ENCODE measurements around the gene OBSL1.

DNA sequence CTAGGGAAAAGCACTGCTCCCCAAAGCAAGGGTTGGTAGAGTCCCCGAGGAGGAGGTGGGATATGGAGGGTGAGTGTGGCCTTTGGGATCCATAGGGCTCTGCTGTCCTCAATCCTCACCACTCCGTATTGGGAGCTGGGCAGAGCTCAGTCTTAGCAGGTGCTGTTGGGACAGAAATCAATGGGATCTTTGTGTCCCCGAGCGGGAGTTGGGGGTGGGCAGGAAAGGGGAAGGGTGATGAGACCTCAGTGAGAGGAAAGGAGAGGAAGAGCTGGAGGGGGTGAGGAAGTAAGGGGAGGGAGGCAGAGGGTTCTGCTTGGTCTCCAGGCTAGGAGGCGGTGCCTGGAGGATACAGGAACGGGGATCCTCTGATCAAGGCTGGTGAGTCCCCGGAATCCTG, 54.5 kb downstream of the OBSL1 start:
- TF ChIP-seq CTCF (IDR thresholded peaks at IDR 0.05), result no peak
- TF ChIP-seq, protein P1, sequence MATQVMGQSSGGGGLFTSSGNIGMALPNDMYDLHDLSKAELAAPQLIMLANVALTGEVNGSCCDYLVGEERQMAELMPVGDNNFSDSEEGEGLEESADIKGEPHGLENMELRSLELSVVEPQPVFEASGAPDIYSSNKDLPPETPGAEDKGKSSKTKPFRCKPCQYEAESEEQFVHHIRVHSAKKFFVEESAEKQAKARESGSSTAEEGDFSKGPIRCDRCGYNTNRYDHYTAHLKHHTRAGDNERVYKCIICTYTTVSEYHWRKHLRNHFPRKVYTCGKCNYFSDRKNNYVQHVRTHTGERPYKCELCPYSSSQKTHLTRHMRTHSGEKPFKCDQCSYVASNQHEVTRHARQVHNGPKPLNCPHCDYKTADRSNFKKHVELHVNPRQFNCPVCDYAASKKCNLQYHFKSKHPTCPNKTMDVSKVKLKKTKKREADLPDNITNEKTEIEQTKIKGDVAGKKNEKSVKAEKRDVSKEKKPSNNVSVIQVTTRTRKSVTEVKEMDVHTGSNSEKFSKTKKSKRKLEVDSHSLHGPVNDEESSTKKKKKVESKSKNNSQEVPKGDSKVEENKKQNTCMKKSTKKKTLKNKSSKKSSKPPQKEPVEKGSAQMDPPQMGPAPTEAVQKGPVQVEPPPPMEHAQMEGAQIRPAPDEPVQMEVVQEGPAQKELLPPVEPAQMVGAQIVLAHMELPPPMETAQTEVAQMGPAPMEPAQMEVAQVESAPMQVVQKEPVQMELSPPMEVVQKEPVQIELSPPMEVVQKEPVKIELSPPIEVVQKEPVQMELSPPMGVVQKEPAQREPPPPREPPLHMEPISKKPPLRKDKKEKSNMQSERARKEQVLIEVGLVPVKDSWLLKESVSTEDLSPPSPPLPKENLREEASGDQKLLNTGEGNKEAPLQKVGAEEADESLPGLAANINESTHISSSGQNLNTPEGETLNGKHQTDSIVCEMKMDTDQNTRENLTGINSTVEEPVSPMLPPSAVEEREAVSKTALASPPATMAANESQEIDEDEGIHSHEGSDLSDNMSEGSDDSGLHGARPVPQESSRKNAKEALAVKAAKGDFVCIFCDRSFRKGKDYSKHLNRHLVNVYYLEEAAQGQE (IDR thresholded peaks at IDR 0.05; ENCODE audit: insufficient read depth in 1 of 2, low read depth in 2 of 2, low read length in 1 of 2), result no peak
- no peak for TF ChIP-seq SIN3A (IDR thresholded peaks at IDR 0.05; ENCODE audit: borderline replicate concordance, insufficient read depth, low read depth, low read length)

Data from Panc1 (cell line).